K562 (cell line): ENCODE data around the gene DCTN2. TPM values are rescaled to one million over a fixed set of nuclear protein-coding genes. Genes with fewer than 3 reads are reported as not detected.

Experiments used
- ATAC-seq: fragments of 200-7000 bp; cut with Tn5 transposase; 3 replicates; pipeline ENCODE4 v1.9.1; 2020; ENCODE audit warnings: moderate library complexity
- BruUV-seq: library from RNA; stranded (reverse); fragments of 400-500 nt; replicated peaks from 2 replicates; lab custom pipeline; 2021; lab: Mats Ljungman, UMichigan
- CTCF ChIA-PET: fragments of 300-600 bp; formaldehyde crosslinking; extraction: SDS; loops from one replicate; lab custom pipeline; 2021; ENCODE audit warnings: low intra/inter-chr PET ratio; lab: Yijun Ruan, JAX
- POLR2A ChIA-PET: fragments of 300-600, 350-650 bp; sonication (Branson Sonifier 250); formaldehyde crosslinking; extraction: SDS; loops from one replicate; lab custom pipeline; 2021; ENCODE audit warnings: antibody characterized with exemption, inconsistent platforms; lab: Yijun Ruan, JAX
- DNase-seq, 4 experiments: peaks; one replicate each; pipeline versions ENCODE4 v3.0.0 to v3.0.0-alpha.2; 2011 to 2018; ENCODE audit warnings: low spot score in 3 of 4, mixed read lengths in 3 of 4; ENCODE audit errors: extremely low read depth in 1 of 4
- FAIRE-seq: peaks from 2 replicates; lab custom pipeline; 2011; peaks lifted over from hg19 to GRCh38; lab: Jason Lieb, UNC
- H2AFZ ChIP-seq: 2 replicates; pipeline ENCODE4 v1.6.0; 2011; ENCODE audit warnings: low read depth, low read length, control low read depth, inconsistent platforms
- H3K27ac ChIP-seq: fragments of 200-600 bp; 3 replicates; pipeline ENCODE4 v1.8.0; 2011; ENCODE audit warnings: low read depth, mild to moderate bottlenecking, control low read depth, inconsistent platforms, low read length, moderate library complexity, mixed read lengths; ENCODE audit errors: extremely low read depth
- H3K27me3 ChIP-seq, 2 experiments: fragments of 300-600 bp in 1 of 2; 2 replicates in 1 of 2; 3 replicates in 1 of 2; pipeline versions ENCODE4 v1.6.0 to v1.8.0; 2011; ENCODE audit warnings: inconsistent platforms in 2 of 2, low read length in 2 of 2, mild to moderate bottlenecking in 1 of 2, mixed read lengths in 1 of 2, moderate library complexity in 1 of 2; ENCODE audit not compliant: control insufficient read depth in 2 of 2, insufficient read depth in 2 of 2
- H3K36me3 ChIP-seq: fragments of 300-600 bp; 3 replicates; pipeline ENCODE4 v1.8.0; 2011; ENCODE audit warnings: mild to moderate bottlenecking, low read length, inconsistent platforms; ENCODE audit not compliant: control insufficient read depth, insufficient read depth
- H3K4me1 ChIP-seq, 2 experiments: fragments of 200-600 bp in 1 of 2; replicated peaks in 1 of 2; 2 replicates in 1 of 2; 3 replicates in 1 of 2; pipeline versions ENCODE4 v1.5.1 to v1.8.0; 2011; ENCODE audit warnings: inconsistent platforms in 2 of 2, low read length in 2 of 2, mild to moderate bottlenecking in 1 of 2, mixed read lengths in 1 of 2, moderate library complexity in 1 of 2; ENCODE audit not compliant: control insufficient read depth in 2 of 2, insufficient read depth in 2 of 2
- H3K4me2 ChIP-seq: 2 replicates; pipeline ENCODE4 v1.6.1; 2011; ENCODE audit warnings: low read length, control low read depth, inconsistent platforms, mixed read lengths; ENCODE audit not compliant: insufficient read depth
- H3K4me3 ChIP-seq: fragments of 200-600 bp; sonication (generic), shearing (Covaris generic); 2 replicates; pipeline ENCODE4 v1.5.1; 2016; ENCODE audit warnings: control low read depth, inconsistent platforms
- H3K79me2 ChIP-seq: fragments of 200-600 bp; 3 replicates; pipeline ENCODE4 v1.8.0; 2011; ENCODE audit warnings: low read length, inconsistent platforms; ENCODE audit not compliant: control insufficient read depth, insufficient read depth
- H3K9ac ChIP-seq, 2 experiments: 2 replicates each; pipeline versions ENCODE4 v1.6.0 to v1.6.1; 2011; ENCODE audit warnings: low read depth in 2 of 2, low read length in 2 of 2, control low read depth in 1 of 2, inconsistent platforms in 1 of 2, mild to moderate bottlenecking in 1 of 2, mixed read lengths in 1 of 2; ENCODE audit not compliant: insufficient read depth in 1 of 2
- H3K9me1 ChIP-seq: one replicate; pipeline ENCODE4 v1.6.0; 2011; ENCODE audit warnings: inconsistent platforms, mild to moderate bottlenecking, low read length, moderate library complexity; ENCODE audit not compliant: control insufficient read depth, insufficient read depth
- H3K9me3 ChIP-seq: replicated peaks from 2 replicates; pipeline ENCODE4 v1.5.1; 2011; ENCODE audit warnings: low read depth, low read length, inconsistent platforms; ENCODE audit not compliant: control insufficient read depth, insufficient read depth
- H4K20me1 ChIP-seq: replicated peaks from 2 replicates; pipeline ENCODE4 v1.6.1; 2011; ENCODE audit warnings: low read length, inconsistent platforms, mixed read lengths; ENCODE audit not compliant: control insufficient read depth, insufficient read depth
- BCLAF1 ChIP-seq, 2 experiments: fragments of 450-650 bp in 1 of 2; IDR thresholded peaks; 2 replicates each; pipeline ENCODE4 v1.6.1; 2011 to 2017; ENCODE audit warnings: low read depth in 2 of 2, antibody characterized with exemption in 1 of 2, borderline replicate concordance in 1 of 2, low read length in 1 of 2, mild to moderate bottlenecking in 1 of 2, mixed read lengths in 1 of 2; ENCODE audit not compliant: control insufficient read depth in 1 of 2
- CREBBP ChIP-seq: IDR thresholded peaks from one replicate; pipeline ENCODE4 v1.6.1; 2012; ENCODE audit warnings: low read depth, mild to moderate bottlenecking, control low read depth, inconsistent platforms, low read length
- DNMT1 ChIP-seq: fragments of 450-650 bp; IDR thresholded peaks from 2 replicates; pipeline ENCODE4 v1.6.1; 2016; ENCODE audit warnings: antibody characterized with exemption, mild to moderate bottlenecking
- HDAC8 ChIP-seq: fragments of 450-650 bp; IDR thresholded peaks from 2 replicates; pipeline ENCODE4 v1.6.1; 2016; ENCODE audit warnings: mild to moderate bottlenecking, missing genetic modification characterization, moderate library complexity, missing compliant biosample characterization
- KAT8 ChIP-seq: fragments of 450-650 bp; IDR thresholded peaks from 2 replicates; pipeline ENCODE4 v1.6.1; 2016; ENCODE audit warnings: low read depth, mild to moderate bottlenecking
- KLF10 ChIP-seq: fragments of 250-450 bp; sonication (Bioruptor Pico); IDR thresholded peaks from 2 replicates; pipeline ENCODE4 v1.6.1; 2021; ENCODE audit warnings: matching md5 sums
- LEF1 ChIP-seq: fragments of 450-650 bp; IDR thresholded peaks from 2 replicates; pipeline ENCODE4 v1.6.1; 2016; ENCODE audit warnings: mild to moderate bottlenecking
- MED1 ChIP-seq: sonication (generic); formaldehyde crosslinking; IDR thresholded peaks from 2 replicates; pipeline ENCODE4 v1.8.1; 2023; ENCODE audit warnings: missing genetic modification reagents, borderline replicate concordance
- PCBP2 ChIP-seq: fragments of 200-400 bp; formaldehyde crosslinking; IDR thresholded peaks from 2 replicates; pipeline ENCODE4 v1.6.1; 2018; ENCODE audit warnings: low read length, low read depth, mild to moderate bottlenecking, moderate library complexity; ENCODE audit not compliant: poor library complexity, severe bottlenecking
- SAFB2 ChIP-seq: fragments of 200-400 bp; formaldehyde crosslinking; IDR thresholded peaks from 2 replicates; pipeline ENCODE4 v1.6.1; 2018; ENCODE audit warnings: borderline replicate concordance, low read length, low read depth, moderate library complexity; ENCODE audit not compliant: severe bottlenecking
- SOX6 ChIP-seq: fragments of 450-650 bp; IDR thresholded peaks from 2 replicates; pipeline ENCODE4 v1.6.1; 2014; ENCODE audit warnings: mild to moderate bottlenecking
- TBP ChIP-seq: optimal IDR thresholded peaks from 2 replicates; pipeline ENCODE3; 2011; ENCODE audit warnings: low read depth, low read length, improper control_type of control experiment
- TEAD1 ChIP-seq, 2 experiments: fragments of 450-650 bp in 1 of 2; sonication (generic) in 1 of 2; formaldehyde crosslinking; IDR thresholded peaks; 2 replicates each; pipeline versions ENCODE4 v1.4.0 to v1.8.0; 2020 to 2022; ENCODE audit warnings: mild to moderate bottlenecking in 2 of 2, missing genetic modification reagents in 1 of 2
- ZBTB5 ChIP-seq: fragments of 450-650 bp; IDR thresholded peaks from 2 replicates; pipeline ENCODE4 v1.6.1; 2017; ENCODE audit warnings: antibody characterized with exemption
- ZFP91 ChIP-seq: sonication (generic); formaldehyde crosslinking; IDR thresholded peaks from 2 replicates; pipeline ENCODE4 v1.8.0; 2022; ENCODE audit warnings: mild to moderate bottlenecking, missing genetic modification reagents
- ZKSCAN3 ChIP-seq: fragments of 250-450 bp; sonication (Bioruptor Pico); IDR thresholded peaks from 2 replicates; pipeline ENCODE4 v1.4.0; 2020
- WGBS: fragments of 100-300 bp; shearing (Covaris generic); methylation state at CpG from one replicate; pipeline ENCODE4 v1.1.6; 2016; ENCODE audit warnings: low coverage, mixed read lengths; ENCODE audit not compliant: insufficient coverage; ENCODE audit errors: missing lambda C conversion rate; 5-methylcytosine and 5-hydroxymethylcytosine counted together
- in situ Hi-C: fragments of 300-500 bp; cut with MboI; formaldehyde crosslinking; loops from 4 replicates; pipeline ENCODE4 v1.15.0; 2018; ENCODE audit warnings: inconsistent platforms, mixed read lengths
- intact Hi-C: fragments of 100-400 bp; cut with micrococcal nuclease; formaldehyde crosslinking; loops from 2 replicates; pipeline ENCODE4 v1.14.2; 2022
- polyA plus RNA-seq, 8 experiments: library from polyadenylated mRNA; depleted of rRNA in 4 of 8; stranded (reverse) in 5 of 8; unstranded in 3 of 8; fragments of >200 nt; fragmentation: Nextera tagmentation in 2 of 8; fragmentation: Illumina TruSeq in 1 of 8; extraction: Ambion mirVana in 2 of 8; extraction: Trizol in 1 of 8; gene quantifications; 2 replicates each; pipeline versions ENCODE4 v1.2.1 to v1.2.3, GENCODE V29; 2011 to 2014; ENCODE audit warnings: inconsistent platforms in 1 of 8, missing spikeins in 1 of 8
- total RNA-seq, 7 experiments: library from RNA; depleted of rRNA in 6 of 7; stranded (reverse); fragments of >200 nt in 6 of 7; fragmentation: Illumina TruSeq in 2 of 7; extraction: Trizol in 2 of 7; gene quantifications; 2 replicates each; pipeline versions ENCODE4 v1.2.1 to v1.2.3, GENCODE V29; 2011 to 2021; ENCODE audit warnings: low replicate concordance in 1 of 7

Gene DCTN2
- total and polyA plus RNA-seq, 9 of the 15 experiments (the other 6 are each of a cell fraction or from before 2014, with no cell fraction given), result 43.6 to 270 (median 125) TPM

GRCh38 chr12:57515934-57516541 lies 31.0 kb downstream of the DCTN2 start:
- ATAC-seq, result peak; percentile 7
- ChIA-PET POLR2A (interaction anchor here (0.7 to 10.1 kb wide), 23 partner anchors 8 to 271 kb away, joined by 3 to 184 read pairs (median 4); partner anchors contain the start of genes ARHGEF25 and DCTN2), CTCF (no interaction called here)
- H3K4me2 ChIP-seq, result 0 out of 2 replicates have a peak overlapping the region, but pooled peaks have one; percentile 9
- peak in 1 of 4 experiments; percentile 48 for DNase-seq
- H4K20me1 ChIP-seq, result peaks cover 52% of the 10 kb centered on the region
- no peak overlapping the region for H3K4me3 ChIP-seq
- peak overlapping the region; percentile 59; the same call in 1 of the 3 replicates for H3K27ac ChIP-seq
- no peak overlapping the region for H3K9ac ChIP-seq
- H3K9me3 ChIP-seq, result no peaks in the 10 kb centered on the region
- H3K27me3 ChIP-seq, result no peaks in the 10 kb centered on the region
- peaks cover 6 to 21% of the 10 kb centered on the region in 2 experiments for H3K4me1 ChIP-seq
- in situ Hi-C loops, result no loop called here
- FAIRE-seq, result no peak
- peaks cover 41% of the 10 kb centered on the region for H3K79me2 ChIP-seq
- intact Hi-C loops, result no loop called here
- WGBS, result 55% methylated on average over 11 of the region's 11 CpGs
- TSS peak; percentile 26 for BruUV-seq
- H3K36me3 ChIP-seq, result peaks cover 88% of the 10 kb centered on the region
- peaks cover 7% of the 10 kb centered on the region for H3K9me1 ChIP-seq
- no peak overlapping the region for H2AFZ ChIP-seq
- TF ChIP-seq ZBTB5 (no peak), ZFP91 (CRISPR knock-in tag) (no peak), HDAC8 (no peak), LEF1 (0 out of 2 replicates have a peak, but pooled peaks have one; percentile 16), MED1 (CRISPR knock-in tag) (no peak), KAT8 (no peak), PCBP2 (no peak), SOX6 (0 out of 2 replicates have a peak, but pooled peaks have one; percentile 28), TBP (no peak), BCLAF1 (IDR thresholded peaks at IDR 0.05; ENCODE audit: borderline replicate concordance in 1 of 2, control insufficient read depth in 1 of 2, low read depth in 2 of 2, low read length in 1 of 2) (peak in 1 of 2 experiments; percentile 33; a peak in 1 of 4 replicates), KLF10 (no peak), DNMT1 (peak; percentile 98), TEAD1 (CRISPR knock-in tag; IDR thresholded peaks at IDR 0.05) (peak in 1 of 2 experiments; percentile 61; a peak in 2 of 4 replicates), SAFB2 (no peak), CREBBP (no peak), ZKSCAN3 (CRISPR knock-in tag) (no peak)
